ENCODE measurements around the gene VPS39. TPM values are rescaled to one million over a fixed set of nuclear protein-coding genes. Genes with fewer than 3 reads are reported as not detected.
"Not testable (repeated sequence)": the region's sequence is repeated elsewhere in the genome, so short reads cannot be mapped to it uniquely, and the experiment has no call there.

Gene VPS39
- total RNA-seq, 1 donor from 2014 or later, result 43.3 TPM

DNA sequence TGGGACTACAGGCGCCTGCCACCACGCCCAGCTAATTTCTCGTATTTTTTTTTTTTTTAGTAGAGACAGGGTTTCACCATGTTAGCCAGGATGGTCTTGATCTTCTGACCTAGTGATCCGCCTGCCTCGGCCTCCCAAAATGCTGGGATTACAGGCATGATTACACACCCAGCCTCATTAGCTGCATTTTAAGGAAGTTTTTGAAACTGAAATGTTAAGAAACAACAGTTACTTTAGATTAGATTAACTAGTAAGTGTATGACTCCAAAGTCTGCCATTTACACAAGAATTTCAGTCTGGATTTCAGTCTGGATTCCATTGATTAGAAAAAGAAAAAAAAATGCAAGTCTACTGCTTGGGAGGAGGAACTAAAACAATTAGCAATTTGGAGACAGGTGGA is 24.5 kb upstream of the VPS39 start:
- no peak overlapping the region for H3K4me3 ChIP-seq (ENCODE audit: low read depth, low read length)
- H3K27me3 ChIP-seq (ENCODE audit: control insufficient read depth, insufficient read depth, low read length), result no peaks in the 10 kb centered on the region
- H3K36me3 ChIP-seq (ENCODE audit: control insufficient read depth, insufficient read depth, low read length), result no peaks in the 10 kb centered on the region
- no peak for DNase-seq (ENCODE audit: low read depth)
- TF ChIP-seq, protein P1, sequence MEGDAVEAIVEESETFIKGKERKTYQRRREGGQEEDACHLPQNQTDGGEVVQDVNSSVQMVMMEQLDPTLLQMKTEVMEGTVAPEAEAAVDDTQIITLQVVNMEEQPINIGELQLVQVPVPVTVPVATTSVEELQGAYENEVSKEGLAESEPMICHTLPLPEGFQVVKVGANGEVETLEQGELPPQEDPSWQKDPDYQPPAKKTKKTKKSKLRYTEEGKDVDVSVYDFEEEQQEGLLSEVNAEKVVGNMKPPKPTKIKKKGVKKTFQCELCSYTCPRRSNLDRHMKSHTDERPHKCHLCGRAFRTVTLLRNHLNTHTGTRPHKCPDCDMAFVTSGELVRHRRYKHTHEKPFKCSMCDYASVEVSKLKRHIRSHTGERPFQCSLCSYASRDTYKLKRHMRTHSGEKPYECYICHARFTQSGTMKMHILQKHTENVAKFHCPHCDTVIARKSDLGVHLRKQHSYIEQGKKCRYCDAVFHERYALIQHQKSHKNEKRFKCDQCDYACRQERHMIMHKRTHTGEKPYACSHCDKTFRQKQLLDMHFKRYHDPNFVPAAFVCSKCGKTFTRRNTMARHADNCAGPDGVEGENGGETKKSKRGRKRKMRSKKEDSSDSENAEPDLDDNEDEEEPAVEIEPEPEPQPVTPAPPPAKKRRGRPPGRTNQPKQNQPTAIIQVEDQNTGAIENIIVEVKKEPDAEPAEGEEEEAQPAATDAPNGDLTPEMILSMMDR (IDR thresholded peaks at IDR 0.05; ENCODE audit: insufficient read depth, low read length, poor library complexity, severe bottlenecking), result no peak

DNA sequence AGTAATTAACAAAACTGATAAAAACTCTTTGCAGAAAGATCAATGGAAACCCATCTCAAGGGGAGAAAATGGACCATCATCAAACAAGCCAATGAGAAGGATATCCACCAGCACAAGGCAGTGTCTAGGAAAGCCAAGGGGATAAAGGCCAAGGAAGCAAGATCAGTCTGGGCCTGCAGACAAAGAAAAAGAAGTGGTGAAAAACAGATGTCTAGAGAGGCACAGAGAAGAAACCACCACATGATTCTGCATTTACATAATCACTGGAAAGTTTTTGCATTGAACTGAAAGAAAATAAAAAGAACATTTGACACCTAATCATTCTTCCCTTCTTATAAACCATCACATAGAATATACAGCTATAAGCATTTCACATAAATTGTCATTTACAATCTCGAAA is 23.0 kb upstream of the VPS39 start:
- H3K4me3 ChIP-seq (ENCODE audit: low read depth, low read length), result no peak overlapping the region
- H3K27me3 ChIP-seq (ENCODE audit: control insufficient read depth, insufficient read depth, low read length), result no peaks in the 10 kb centered on the region
- H3K36me3 ChIP-seq (ENCODE audit: control insufficient read depth, insufficient read depth, low read length), result no peaks in the 10 kb centered on the region
- DNase-seq (ENCODE audit: low read depth), result no peak
- TF ChIP-seq, protein P1 (IDR thresholded peaks at IDR 0.05; ENCODE audit: insufficient read depth, low read length, poor library complexity, severe bottlenecking), result no peak

DNA sequence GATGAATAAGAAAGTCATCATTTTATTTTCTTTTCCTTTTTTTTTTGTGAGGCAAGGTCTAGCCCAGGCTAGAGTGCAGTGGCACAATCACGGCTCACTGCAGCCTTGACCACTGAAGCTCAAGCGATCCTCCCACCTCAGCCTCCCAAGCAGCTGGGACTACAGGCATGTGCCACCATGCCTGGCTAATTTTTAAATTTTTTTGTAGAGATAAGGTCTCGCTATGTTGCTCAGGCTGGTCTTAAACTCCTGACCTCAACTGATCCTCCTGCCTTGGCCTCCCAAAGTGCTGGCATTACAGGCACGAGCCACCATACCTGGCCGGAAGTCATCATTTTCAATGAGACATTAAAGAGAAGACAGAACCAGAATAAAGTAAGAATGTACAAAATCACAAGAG is 20.9 kb upstream of the VPS39 start:
- H3K36me3 ChIP-seq (ENCODE audit: control insufficient read depth, insufficient read depth, low read length); H3K27me3 ChIP-seq (ENCODE audit: control insufficient read depth, insufficient read depth, low read length); H3K4me3 ChIP-seq (ENCODE audit: low read depth, low read length); DNase-seq (ENCODE audit: low read depth): not testable (repeated sequence)

DNA sequence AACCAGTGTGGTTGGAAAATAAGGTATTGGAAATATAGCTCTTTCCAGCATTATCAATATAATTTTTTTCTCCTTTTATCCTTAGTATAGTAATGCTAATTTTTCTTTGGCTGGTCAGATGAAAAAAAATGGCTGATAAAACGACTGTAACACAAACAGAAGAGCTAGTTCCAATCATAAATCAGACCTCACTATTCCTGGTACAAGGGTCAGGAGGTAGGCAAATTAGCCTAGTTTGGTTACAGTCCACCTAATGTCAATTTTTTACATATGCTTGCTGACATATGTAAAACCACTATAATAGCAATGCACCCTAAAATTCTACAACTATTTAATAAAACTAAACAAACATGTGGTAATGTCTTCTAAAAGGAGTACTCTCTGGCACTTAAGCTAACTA is 19.9 kb upstream of the VPS39 start:
- TF ChIP-seq, protein P1 (IDR thresholded peaks at IDR 0.05; ENCODE audit: insufficient read depth, low read length, poor library complexity, severe bottlenecking), result no peak
- no peak for DNase-seq (ENCODE audit: low read depth)
- no peaks in the 10 kb centered on the region for H3K36me3 ChIP-seq (ENCODE audit: control insufficient read depth, insufficient read depth, low read length)
- H3K27me3 ChIP-seq (ENCODE audit: control insufficient read depth, insufficient read depth, low read length), result no peaks in the 10 kb centered on the region
- H3K4me3 ChIP-seq (ENCODE audit: low read depth, low read length), result no peak overlapping the region

DNA sequence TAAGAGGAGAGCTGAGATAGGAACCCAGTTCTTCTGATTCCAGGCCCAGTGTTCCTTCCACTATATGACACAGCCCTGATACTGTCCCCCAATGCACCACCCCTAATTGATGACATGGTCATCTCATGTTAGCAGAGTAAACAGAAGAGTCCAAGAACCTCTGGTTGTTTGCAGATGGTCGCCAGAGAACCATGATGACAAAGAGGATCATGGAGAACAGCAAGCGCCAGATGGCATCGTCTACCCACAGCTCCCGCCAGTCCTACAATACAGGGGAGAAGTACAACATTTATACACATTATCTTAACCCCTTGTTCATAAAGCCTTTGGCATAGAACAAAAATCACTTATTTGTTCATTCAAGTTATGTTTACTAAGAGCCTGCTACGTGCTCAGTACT is 18.5 kb upstream of the VPS39 start:
- no peak overlapping the region for H3K4me3 ChIP-seq (ENCODE audit: low read depth, low read length)
- H3K36me3 ChIP-seq (ENCODE audit: control insufficient read depth, insufficient read depth, low read length), result no peaks in the 10 kb centered on the region
- no peaks in the 10 kb centered on the region for H3K27me3 ChIP-seq (ENCODE audit: control insufficient read depth, insufficient read depth, low read length)
- no peak for DNase-seq (ENCODE audit: low read depth)
- TF ChIP-seq, protein P1 (IDR thresholded peaks at IDR 0.05; ENCODE audit: insufficient read depth, low read length, poor library complexity, severe bottlenecking), result no peak

DNA sequence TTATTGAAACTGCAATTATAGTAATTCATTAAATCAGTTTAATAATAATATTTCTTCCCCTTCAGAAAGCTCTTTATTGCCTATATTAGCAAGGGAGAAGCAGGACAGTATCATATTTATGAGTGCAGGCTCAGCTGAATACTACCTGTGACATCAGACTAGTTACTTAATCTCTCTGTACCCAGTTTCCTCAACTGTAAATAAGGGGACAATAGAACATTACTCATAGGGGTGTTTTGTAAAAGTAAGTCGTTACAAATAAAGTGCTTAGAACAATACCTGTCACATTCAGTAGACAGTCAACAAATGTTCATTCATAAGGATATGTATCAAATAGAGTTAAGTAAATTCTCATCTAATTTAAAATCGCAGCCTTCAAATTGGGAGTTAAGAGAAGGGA is 12.1 kb upstream of the VPS39 start:
- TF ChIP-seq, protein P1 (IDR thresholded peaks at IDR 0.05; ENCODE audit: insufficient read depth, low read length, poor library complexity, severe bottlenecking), result no peak
- no peaks in the 10 kb centered on the region for H3K36me3 ChIP-seq (ENCODE audit: control insufficient read depth, insufficient read depth, low read length)
- DNase-seq (ENCODE audit: low read depth), result no peak
- no peak overlapping the region for H3K4me3 ChIP-seq (ENCODE audit: low read depth, low read length)
- no peaks in the 10 kb centered on the region for H3K27me3 ChIP-seq (ENCODE audit: control insufficient read depth, insufficient read depth, low read length)
